CD4-positive, alpha-beta T cell treated with Interferon gamma for 1 hour (primary cell): ENCODE measurements around the gene SGTA.

Source experiments
- DNase-seq: peaks from one replicate; pipeline ENCODE4 v3.0.0-alpha.2; 2020

SGTA gene

DNA sequence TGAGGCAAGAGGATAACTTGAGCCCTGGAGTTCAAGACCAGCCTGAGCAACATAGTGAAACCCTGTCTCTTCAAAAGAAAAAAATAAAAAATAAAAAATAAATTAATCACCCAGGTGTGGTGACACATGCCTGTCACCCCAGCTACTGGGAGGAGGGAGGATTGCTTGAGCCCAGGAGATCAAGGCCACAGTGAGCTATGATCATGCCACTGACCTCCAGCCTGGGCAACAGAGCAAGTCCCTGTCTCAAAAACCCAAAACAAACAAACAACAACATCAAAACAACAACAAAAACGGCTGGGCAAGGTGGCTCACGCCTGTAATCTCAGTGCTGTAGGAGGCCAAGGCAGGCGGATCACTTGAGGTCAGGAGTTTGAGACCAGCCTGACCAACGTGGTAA is 39.0 kb downstream of the SGTA start:
- no peak for DNase-seq

DNA sequence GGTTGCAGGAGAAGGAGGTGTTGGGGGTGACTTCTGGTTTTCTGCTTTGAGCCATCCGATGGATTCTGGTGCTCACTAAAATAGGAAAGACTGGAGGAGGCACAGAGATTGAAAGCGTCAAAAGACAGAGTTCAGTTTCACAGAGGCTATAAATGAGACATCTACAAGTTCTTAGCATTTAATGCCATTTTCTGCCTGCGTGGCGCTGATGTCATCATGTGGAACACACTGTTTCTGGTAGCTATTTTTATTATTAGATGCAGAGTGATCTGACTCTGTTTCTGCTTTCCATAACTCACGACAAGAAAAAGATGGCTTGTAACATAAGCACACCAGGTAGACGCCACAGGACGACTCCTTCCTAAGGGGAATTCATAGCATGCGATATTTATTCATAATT is 40.0 kb downstream of the SGTA start:
- no peak for DNase-seq

GRCh38 chr19:2740314-2740656 is 42.8 kb downstream of the SGTA start:
- no peak for DNase-seq

DNA sequence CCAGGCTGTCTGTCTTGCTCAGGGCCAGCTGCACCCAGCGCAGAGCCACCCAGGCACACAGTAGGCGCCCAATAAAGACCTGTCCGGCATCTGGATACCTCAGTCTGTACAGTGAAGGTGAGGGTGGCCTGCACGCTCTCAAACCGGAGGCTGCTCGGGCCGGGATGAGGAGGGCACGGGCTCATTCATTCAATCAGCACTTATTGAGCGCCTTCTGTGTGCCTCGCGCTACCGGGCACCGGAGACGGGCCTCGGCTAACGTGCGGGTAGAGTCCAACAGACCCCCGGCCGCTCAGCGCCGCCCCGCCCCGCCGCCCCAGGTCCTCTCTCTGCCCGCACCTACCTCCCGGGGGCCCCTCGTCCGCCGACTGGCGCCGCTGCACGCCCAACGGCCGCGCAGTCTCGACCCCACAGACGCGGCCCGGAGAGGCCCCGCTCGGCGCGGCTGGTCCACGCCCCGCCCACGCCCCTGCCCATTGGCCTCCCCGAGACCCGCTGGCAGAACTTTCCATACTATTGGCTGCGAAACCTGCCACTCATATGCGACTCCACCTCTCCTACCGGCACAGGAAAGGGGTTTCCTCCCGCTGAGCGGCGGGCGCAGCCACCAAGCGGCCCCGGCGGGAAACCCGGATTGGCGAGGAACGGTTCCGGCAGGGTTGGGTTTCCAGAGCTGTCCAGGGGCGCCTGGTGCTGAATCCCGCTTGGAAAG is 43.3 kb downstream of the SGTA start, which contains the start of gene SLC39A3:
Gene SLC39A3 (minus strand): TSS at position 416 of the 712 bp plus-strand sequence. CDS start 2,760 bp downstream, outside the sequence.
- DNase-seq, result peak; percentile 98

DNA sequence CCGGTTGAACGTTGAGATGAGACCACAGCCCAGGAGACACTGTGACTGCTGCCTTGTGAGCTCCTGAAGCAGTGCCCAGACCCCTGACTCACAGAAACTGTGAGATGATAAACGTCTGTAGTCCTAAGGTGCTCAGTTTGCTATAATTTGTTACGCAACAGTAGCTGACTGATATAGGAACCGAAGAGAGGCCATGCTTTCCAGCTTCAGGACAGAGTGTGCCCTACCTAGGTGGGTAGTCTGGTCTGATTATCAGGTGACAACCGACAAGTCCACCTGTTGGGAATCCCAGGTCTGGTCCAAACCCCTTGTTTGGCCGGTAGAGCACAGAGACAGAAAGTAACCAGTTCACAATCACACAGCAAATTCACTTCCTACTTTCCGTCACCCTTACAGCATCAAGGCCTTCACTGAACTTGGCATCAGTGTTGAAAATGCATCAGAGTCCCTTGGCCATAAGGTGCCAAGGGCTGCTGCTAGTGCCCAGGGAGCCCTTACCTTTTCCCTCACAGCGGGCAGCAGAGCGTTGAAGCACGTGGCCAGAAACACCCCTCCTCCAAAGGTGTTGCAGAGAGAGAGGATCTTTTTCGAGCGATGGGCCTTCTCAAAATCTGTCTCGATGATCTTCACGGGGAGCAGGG is 46.4 kb downstream of the SGTA start:
- no peak for DNase-seq

DNA sequence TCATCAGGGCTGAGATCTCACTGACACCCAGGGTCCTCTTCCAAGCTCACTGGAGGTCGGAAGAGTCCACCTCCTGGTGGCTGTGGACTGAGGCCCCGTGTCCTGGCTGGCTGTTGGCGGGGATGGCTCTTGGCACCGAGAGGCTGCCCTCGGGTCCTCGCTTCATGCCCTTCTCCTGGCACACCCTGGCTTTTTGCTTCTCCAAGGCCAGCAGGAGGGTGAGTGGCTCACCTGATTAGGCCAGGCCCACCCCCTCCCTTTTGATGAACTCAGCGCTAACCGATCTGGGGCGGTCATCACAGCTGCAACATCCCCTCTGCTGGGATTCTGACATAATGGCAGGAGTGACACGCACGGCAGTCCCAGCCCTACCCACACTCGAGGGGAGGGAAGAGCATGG is 47.7 kb downstream of the SGTA start:
- DNase-seq, result no peak

- DNase-seq, result no peak
These were observed 48.3 kb downstream of the SGTA start for GRCh38 chr19:2734589-2735288.

DNA sequence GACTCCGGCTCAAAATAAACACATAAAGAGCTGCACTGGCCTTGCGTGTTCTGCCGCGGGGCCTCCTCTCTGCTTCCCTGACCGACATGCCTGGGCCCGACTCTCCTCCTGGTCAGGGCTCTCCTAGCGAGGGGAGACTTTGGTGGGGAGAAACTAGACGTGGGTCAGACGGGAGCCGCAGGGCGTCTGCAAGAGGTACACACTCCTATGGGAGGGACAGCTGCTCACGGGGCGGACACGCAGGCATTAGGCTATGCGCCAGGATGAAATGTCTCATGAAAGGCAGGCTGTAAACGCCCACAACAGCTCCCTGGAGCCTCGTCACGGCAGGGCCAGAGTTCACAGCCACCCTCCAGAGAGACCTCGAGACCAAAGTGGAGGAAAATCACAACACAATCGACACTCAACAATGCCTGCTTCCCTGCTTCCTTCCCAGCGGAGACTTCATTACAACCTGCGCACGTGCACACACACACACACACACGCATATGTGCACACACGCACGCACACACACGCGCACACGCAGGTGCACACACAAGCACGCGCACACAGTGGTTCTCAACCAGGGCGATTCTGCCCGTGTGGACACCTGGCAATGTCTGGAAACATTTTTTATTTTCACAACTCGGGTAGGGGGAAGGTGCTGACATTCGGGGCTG is 49.0 kb downstream of the SGTA start:
- DNase-seq, result no peak

- no peak for DNase-seq
These were observed 50.2 kb downstream of the SGTA start for GRCh38 chr19:2732883-2733282.

DNA sequence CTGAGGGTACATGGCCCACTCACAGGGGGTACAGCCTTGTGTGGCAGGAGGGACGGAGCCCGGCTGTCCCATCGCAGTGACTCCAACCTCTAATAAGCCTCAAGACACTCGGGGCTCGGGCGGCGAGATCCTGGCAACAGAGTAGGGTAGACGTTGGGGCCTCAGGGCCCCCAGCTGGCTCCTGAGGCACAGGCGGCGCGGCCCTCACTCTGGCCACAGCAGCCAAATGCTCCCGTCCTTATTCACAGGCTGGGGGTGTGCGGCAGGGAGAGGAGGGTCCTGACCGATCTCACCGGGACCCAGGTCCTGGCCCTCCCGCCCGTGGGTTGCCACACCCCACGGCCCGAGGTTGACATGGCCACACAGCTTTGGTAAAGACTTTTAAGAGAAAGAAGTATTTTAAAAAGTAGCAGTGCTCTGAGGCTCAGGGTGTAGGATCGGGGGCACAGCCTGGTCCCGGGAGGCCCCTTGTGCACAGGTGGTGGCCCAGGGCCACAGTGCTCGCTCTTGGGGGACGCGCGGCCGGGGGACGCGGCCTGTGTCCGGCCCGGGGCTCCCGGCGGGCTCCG is 50.8 kb downstream of the SGTA start:
- no peak for DNase-seq

GRCh38 chr19:2731181-2731995 is 51.7 kb downstream of the SGTA start:
- no peak for DNase-seq

DNA sequence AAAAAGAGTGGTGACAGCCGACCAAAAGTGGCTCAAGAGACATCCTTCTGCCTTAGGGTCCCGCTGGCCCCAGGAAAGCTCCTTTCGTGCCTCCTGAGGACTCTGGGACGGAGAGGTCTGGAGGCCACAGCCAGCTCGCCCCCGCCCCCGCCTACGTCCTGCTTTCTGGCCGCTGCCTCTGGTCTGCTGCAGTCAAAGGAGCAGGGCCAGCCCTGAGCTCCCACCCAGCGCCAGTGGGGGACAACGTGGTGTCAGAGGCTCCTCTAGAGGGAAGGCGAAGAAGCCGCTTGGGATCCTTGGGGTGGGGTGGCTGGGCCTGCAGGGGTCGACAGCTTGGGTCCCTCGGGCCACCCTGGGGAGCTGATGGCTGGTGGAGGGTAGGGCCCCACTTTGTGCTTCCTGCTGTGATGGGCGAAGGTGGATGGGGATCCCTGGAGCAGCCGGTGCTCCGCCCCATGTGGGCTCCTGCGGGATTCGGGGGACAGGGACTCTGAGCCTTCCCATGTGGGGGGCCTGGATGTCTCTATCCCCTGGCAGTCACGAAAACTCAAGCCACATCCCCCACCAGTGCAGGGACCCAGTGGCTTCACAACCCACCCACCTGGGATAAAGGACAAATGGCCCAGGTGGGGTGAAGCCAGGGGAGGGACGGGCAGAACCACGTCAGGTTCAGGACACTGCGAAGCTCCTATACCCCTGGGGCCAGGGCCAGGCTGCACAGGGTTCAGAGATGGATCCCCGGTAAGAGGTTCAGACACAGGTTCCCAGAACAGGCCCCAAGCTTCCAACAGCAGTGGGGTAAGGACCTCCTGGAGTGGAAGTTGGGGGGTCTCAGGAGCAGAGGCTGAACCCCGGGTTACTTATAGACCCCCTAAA is 52.9 kb downstream of the SGTA start:
- DNase-seq, result no peak

GRCh38 chr19:2728783-2729387 is 54.2 kb downstream of the SGTA start:
- DNase-seq, result no peak

DNA sequence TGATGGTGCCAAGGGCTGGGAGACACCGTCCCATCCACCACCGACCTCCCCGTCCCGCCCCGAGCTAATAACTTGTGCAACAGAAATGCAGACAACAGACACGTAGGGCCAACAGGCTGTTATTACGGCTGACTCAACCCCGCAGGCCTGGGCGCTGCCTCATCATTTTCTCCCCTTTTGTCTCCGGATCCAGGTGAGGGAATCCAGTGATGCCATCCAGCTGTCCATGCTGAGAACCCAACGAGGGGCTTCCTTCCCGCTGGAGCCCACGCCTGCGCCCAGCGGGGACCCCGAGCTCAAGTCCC is 55.5 kb downstream of the SGTA start:
- DNase-seq, result no peak

DNA sequence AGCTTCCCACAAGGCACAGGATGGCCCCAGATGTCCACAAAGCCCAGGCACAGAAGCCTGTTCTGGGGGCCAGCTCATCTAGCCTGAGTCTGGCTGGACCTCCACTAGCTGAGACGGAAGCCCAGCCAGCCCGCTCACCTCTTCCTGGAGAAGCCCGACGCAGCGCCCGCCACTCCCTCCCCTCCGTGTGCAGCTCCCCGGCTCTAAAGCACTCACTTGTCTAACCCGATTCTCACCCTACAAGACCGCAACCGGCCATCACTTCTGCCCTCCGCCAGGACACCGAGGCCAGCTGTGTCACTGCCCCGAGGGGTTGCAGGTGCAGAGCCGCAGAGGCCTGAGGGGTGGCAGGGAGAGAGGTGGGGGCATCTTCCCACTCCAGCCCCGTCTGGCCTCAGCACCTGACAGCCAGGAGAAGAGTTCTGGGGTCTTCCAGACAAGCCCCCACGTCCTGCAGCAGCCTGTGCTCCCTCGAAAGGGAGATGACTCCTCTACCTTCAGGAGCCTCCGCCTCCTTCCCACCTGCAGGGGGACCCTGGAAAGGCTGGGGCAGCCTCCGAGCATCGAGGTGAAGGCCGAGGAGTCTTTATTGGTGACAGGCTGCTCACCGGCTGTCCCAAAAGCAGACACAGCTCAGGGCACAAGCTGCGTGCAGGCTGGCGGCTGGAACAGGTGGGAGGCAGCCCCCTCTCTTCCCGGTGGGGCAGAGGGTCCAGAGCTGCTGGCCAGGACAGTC is 56.0 kb downstream of the SGTA start:
- DNase-seq, result no peak

- no peak for DNase-seq
These were observed 56.8 kb downstream of the SGTA start for GRCh38 chr19:2726160-2726855.

DNA sequence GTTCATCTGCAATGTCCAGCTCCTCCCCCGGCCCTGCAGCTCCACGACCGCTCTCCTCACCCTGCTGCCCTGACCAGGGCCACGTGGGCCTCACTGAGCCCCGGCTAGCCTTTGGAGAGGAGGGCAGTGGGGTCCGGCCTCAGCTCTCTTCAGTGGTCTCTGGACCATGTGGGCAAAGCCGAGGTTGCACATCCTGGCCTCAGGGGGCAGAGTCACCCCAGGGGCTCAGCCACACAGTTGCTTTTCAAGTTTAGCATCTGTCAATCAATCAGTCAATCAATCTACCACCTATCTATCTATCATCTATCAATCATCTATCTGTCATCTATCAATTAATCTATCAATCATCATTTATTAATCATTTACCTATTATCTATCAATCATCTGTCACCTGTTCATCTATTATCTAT is 58.9 kb downstream of the SGTA start:
- DNase-seq, result no peak

DNA sequence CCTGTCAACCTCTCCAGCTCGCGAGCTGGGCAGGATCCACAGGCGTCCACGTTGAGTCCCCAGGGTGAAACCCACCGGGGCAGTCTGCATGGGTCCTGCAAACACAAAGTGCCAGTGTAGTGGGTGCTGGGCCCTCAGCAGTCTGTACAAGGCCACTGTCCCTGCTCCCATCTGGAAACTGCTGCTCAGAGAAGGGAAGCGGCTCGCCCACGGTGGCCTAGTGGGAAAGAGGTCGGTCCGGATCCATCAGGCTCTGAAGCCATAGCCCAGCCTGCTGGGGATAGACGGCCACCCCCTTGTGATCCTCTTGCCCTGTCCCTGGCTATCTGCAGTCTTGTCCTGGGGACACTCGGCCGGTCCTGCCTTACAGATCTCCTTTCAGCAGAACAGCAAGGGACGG is 59.3 kb downstream of the SGTA start:
- DNase-seq, result no peak

DNA sequence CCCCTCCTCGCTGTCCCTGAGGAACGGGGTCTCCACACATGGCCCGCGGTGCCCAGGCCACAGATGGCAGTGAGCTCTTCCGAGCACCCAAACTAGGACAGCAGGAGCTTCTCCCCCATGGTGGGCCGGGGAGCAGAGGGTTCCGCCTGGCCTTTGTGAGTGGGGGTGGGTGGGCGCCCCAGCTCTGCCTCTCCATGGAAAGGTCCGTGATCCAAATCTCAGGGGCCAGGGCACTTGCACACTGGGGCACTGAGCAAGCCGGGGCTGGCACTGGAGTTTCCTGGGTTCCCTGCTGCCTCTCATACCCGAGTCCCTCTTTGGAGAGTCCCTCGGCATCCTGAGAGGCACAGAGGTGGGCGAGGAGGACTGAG is 59.7 kb downstream of the SGTA start:
- no peak for DNase-seq
